ENCODE data around the gene MYO16.

Gene MYO16

DNA sequence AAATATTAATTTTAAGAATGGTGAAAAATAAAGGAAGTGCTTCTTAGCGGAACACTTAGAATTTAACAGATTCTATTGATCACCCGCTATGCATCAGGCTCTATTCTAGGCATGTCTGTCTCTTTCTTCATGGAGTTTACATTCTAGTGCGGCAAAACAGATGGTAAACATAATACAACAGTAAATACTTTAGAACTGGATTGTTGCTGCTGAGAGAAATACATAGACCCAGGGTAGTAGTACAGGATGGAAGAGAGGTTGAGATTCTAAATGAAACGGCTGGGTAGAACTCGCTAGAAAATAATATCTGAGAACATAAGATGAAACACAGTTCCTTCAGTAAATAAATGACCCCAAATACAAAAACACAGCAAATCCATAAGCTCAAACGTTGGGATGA, 498.7 kb downstream of the MYO16 start (continued):
- no peak for TF ChIP-seq ZNF544 (tag by site-specific recombination; IDR thresholded peaks at IDR 0.05)

DNA sequence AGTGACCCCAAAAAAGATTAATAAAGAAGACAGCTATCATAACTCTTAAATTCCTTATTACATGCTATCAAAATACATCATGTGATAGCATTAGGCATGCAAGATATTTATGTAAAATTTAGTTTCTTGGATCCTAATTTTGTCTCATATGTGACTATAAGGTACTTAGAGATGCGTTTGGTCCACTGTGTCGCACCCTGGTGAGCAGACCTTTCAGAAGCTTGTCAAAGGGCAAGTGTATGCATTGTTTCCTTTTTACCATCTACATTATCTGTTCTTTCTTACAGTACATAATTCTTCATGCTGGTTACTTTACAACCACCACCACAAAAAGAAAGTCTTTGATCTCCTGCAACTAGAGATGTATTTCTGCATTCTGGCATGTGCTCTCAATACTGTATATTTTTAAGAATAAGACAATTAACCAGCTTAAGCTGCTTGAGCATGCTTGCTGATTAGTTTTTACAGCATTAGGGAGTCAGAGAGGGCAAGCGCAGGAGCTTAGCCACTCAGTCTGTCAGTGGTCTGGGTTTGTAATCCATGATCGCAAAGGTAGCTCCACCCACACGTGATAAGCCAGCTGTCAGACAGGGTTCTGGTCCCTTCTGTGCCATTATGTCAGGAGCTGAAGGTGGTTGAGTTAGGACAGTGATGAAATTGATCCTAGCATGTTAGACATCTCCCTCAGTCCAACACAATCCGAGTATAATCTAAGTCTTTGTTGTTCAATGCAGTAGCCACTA, 500.9 kb downstream of the MYO16 start:
- ChIA-PET CTCF (interaction anchor here (1.4 kb wide), 1 partner anchor 15 kb away, joined by 4 read pairs; no protein-coding TSS in a partner anchor), POLR2A (no interaction called here)
- H3K4me1 ChIP-seq (ENCODE audit: control insufficient read depth, insufficient read depth, low read length) = no peaks in the 10 kb centered on the region
- TF ChIP-seq GLI2 (tag by site-specific recombination; IDR thresholded peaks at IDR 0.05; ENCODE audit: borderline replicate concordance, low read depth) = no peak
- TF ChIP-seq ZNF248 (tag by site-specific recombination; IDR thresholded peaks at IDR 0.05) = no peak
- TF ChIP-seq, protein P1, sequence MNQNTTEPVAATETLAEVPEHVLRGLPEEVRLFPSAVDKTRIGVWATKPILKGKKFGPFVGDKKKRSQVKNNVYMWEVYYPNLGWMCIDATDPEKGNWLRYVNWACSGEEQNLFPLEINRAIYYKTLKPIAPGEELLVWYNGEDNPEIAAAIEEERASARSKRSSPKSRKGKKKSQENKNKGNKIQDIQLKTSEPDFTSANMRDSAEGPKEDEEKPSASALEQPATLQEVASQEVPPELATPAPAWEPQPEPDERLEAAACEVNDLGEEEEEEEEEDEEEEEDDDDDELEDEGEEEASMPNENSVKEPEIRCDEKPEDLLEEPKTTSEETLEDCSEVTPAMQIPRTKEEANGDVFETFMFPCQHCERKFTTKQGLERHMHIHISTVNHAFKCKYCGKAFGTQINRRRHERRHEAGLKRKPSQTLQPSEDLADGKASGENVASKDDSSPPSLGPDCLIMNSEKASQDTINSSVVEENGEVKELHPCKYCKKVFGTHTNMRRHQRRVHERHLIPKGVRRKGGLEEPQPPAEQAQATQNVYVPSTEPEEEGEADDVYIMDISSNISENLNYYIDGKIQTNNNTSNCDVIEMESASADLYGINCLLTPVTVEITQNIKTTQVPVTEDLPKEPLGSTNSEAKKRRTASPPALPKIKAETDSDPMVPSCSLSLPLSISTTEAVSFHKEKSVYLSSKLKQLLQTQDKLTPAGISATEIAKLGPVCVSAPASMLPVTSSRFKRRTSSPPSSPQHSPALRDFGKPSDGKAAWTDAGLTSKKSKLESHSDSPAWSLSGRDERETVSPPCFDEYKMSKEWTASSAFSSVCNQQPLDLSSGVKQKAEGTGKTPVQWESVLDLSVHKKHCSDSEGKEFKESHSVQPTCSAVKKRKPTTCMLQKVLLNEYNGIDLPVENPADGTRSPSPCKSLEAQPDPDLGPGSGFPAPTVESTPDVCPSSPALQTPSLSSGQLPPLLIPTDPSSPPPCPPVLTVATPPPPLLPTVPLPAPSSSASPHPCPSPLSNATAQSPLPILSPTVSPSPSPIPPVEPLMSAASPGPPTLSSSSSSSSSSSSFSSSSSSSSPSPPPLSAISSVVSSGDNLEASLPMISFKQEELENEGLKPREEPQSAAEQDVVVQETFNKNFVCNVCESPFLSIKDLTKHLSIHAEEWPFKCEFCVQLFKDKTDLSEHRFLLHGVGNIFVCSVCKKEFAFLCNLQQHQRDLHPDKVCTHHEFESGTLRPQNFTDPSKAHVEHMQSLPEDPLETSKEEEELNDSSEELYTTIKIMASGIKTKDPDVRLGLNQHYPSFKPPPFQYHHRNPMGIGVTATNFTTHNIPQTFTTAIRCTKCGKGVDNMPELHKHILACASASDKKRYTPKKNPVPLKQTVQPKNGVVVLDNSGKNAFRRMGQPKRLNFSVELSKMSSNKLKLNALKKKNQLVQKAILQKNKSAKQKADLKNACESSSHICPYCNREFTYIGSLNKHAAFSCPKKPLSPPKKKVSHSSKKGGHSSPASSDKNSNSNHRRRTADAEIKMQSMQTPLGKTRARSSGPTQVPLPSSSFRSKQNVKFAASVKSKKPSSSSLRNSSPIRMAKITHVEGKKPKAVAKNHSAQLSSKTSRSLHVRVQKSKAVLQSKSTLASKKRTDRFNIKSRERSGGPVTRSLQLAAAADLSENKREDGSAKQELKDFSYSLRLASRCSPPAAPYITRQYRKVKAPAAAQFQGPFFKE (tag by site-specific recombination; IDR thresholded peaks at IDR 0.05; ENCODE audit: borderline replicate concordance) = no peak
- no peak for TF ChIP-seq ZNF658 (tag by site-specific recombination; IDR thresholded peaks at IDR 0.05)
- TF ChIP-seq, protein P2, sequence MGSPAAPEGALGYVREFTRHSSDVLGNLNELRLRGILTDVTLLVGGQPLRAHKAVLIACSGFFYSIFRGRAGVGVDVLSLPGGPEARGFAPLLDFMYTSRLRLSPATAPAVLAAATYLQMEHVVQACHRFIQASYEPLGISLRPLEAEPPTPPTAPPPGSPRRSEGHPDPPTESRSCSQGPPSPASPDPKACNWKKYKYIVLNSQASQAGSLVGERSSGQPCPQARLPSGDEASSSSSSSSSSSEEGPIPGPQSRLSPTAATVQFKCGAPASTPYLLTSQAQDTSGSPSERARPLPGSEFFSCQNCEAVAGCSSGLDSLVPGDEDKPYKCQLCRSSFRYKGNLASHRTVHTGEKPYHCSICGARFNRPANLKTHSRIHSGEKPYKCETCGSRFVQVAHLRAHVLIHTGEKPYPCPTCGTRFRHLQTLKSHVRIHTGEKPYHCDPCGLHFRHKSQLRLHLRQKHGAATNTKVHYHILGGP (tag by site-specific recombination; IDR thresholded peaks at IDR 0.05) = no peak
- TF ChIP-seq, protein P3, sequence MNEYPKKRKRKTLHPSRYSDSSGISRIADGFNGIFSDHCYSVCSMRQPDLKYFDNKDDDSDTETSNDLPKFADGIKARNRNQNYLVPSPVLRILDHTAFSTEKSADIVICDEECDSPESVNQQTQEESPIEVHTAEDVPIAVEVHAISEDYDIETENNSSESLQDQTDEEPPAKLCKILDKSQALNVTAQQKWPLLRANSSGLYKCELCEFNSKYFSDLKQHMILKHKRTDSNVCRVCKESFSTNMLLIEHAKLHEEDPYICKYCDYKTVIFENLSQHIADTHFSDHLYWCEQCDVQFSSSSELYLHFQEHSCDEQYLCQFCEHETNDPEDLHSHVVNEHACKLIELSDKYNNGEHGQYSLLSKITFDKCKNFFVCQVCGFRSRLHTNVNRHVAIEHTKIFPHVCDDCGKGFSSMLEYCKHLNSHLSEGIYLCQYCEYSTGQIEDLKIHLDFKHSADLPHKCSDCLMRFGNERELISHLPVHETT (tag by site-specific recombination; IDR thresholded peaks at IDR 0.05) = no peak
- H3K9me3 ChIP-seq (ENCODE audit: control insufficient read depth, insufficient read depth, low read depth, low read length) = no peaks in the 10 kb centered on the region
- no peak overlapping the region for H3K27ac ChIP-seq (ENCODE audit: extremely low read depth, low read depth, low read length)
- H3K4me3 ChIP-seq (ENCODE audit: low read depth, low read length) = no peak overlapping the region
- H3K36me3 ChIP-seq (ENCODE audit: control insufficient read depth in 2 of 2, insufficient read depth in 1 of 2, low read length in 2 of 2) = no peaks in the 10 kb centered on the region

GRCh38 chr13:109131698-109132257, 502.4 kb downstream of the MYO16 start:
- no peaks in the 10 kb centered on the region for H3K9me3 ChIP-seq (ENCODE audit: control insufficient read depth, insufficient read depth, low read depth, low read length)
- no peaks in the 10 kb centered on the region for H3K4me1 ChIP-seq (ENCODE audit: control insufficient read depth, insufficient read depth, low read length)
- POLR2A ChIA-PET = no interaction called here
- CTCF ChIA-PET = no interaction called here
- no peak for TF ChIP-seq KLF10 (tag by site-specific recombination; IDR thresholded peaks at IDR 0.05)
- TF ChIP-seq KLF8 (tag by site-specific recombination; IDR thresholded peaks at IDR 0.05) = no peak
- no peak for TF ChIP-seq ZNF132 (tag by site-specific recombination; IDR thresholded peaks at IDR 0.05; ENCODE audit: borderline replicate concordance)
- TF ChIP-seq HOXC10 (CRISPR knock-in tag; IDR thresholded peaks at IDR 0.05) = no peak
- TF ChIP-seq ZNF596 (tag by site-specific recombination; IDR thresholded peaks at IDR 0.05) = no peak
- TF ChIP-seq ZSCAN30 (tag by site-specific recombination; IDR thresholded peaks at IDR 0.05) = no peak
- H3K36me3 ChIP-seq (ENCODE audit: control insufficient read depth in 2 of 2, insufficient read depth in 1 of 2, low read length in 2 of 2) = no peaks in the 10 kb centered on the region
- no peak overlapping the region for H3K27ac ChIP-seq (ENCODE audit: extremely low read depth, low read depth, low read length)
- no peak overlapping the region for H3K4me3 ChIP-seq (ENCODE audit: low read depth, low read length)

All from HEK293 (cell line).